Epidermal melanocyte (primary cell): ENCODE measurements around the gene CACNA1S.

Experiments
- DNase-seq: peaks from one replicate; pipeline ENCODE4 v3.0.0; 2011; ENCODE audit warnings: low spot score; ENCODE audit not compliant: insufficient read length

Gene CACNA1S

DNA sequence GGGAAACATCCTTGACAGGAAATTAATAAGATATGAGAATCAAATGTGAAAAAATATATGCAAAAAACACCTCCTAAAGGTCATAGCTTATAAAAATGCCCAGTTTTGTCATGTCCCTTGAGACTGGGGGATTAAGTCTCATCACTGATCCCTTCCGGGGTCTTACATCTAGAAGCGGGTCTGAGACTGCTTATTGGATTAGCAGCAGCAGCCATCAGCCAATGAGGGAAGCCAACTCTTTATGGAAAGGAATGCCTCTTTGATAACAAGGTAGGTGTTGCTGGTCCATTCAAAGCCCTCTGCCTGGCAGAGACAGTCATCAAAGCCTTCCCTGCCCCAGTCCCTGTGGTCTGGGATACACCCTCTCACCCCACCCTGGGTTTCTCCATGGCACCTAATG is 3.9 kb upstream of the CACNA1S start:
- no peak for DNase-seq

DNA sequence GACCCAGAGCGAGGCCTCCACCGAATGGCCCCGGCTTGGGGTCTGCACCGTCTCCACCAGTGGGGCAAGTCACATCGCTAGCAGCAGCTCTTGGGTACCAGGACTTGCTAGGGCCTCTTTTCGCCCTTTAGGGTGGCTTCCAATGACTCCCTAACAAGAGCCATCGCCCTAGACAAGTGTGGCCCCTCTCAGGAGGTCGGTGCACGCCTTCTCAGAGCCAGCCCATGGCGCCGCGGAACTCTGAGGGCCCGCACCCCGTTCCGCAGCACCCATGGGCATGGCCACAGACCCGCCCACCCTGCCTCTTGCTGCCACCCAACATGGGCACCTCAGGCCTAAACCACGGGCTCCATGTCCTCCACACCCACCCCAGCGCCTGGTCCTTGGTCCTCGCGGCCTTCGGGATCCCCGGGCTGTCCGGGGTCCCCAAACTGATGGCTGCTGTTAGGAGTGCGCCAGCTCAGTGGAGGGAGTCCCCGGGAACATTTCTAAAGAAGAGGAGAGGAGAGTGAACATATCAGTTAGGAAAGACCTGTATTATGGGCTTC is 3.2 kb upstream of the CACNA1S start:
- DNase-seq, result no peak

GRCh38 chr1:201114245-201115131 is 2.3 kb upstream of the CACNA1S start:
- peak; percentile 94 for DNase-seq

GRCh38 chr1:201113451-201114244 is 1.4 kb upstream of the CACNA1S start:
- DNase-seq, result no peak

DNA sequence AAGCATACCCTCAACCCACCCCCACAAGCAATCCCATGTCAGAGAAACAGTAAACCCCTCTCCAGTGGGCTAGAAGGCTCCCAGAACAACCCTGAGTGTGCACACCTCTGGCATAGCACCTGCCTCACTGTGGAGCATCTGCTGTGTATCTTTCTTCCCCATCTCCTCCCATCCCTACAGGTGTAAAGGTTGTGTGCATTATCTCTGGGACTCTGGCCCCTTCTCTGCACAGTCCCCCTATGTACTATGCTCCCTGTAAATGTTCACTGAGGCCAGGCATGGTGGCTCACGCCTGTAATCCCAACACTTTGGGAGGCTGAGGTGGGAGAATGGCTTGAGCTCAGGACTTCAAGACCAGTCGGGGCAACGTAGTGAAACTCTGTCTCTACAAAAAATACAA is 700 bp upstream of the CACNA1S start:
- no peak for DNase-seq

DNA sequence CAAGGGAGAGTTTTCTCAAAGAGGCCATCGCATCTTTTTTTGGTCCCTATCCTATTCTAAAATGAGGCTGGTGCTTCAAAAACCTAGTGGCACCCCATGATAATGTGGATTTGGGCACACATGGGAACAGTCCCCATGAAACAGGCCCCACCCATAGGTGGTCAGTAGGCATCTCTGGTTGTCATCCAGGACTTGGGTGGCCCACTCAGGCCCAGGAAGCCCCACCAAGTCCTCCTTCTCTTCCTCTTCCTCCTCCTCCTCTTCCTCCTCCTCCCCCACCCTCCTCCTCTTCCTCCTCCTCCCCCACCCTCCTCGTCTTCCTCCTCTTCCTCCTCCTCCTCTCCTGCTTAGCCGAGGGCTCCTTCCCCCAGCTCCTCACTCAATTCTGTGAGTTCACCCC is 554 bp downstream of the CACNA1S start:
- no peak for DNase-seq

GRCh38 chr1:201111156-201111555 is 1.1 kb downstream of the CACNA1S start:
- no peak for DNase-seq

DNA sequence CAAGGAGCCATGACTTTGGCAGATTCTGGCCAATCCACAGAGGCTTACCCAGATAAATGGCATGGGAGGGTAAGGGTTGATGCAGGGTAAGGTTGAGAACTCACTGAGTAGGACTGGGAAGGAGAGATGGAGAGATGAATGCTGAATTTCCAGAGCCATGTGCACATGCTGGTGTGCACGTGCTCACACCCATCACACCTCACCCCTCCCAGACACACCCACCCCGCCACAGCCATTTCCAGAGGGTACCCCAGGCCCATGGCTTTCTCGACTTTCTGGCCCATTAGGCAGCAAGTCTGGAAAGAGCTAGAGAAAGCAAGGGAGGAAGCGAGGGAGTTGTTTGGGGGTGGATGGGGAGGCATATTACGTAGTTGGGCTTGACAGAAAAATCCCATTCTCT is 1.6 kb downstream of the CACNA1S start:
- DNase-seq, result no peak

DNA sequence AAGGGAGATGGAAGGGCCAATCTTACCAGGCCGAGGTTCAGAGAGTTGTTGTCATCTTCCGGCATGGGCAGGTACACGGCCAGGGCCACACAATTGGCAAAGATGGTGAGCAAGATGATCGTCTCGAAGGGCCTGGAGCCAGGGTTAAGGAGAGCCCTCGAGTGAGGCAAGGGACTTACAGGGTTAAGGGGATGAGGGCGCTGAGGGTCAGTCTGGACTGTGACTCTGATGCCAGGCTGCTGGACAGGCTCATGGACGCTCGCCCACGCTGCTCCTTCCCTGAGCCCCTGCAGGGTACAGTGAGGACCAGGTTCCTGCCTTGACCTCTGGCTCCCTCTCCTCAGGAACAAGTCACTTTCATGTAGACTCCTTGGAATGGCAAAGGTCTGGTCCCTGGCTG is 2.1 kb downstream of the CACNA1S start:
- no peak for DNase-seq

DNA sequence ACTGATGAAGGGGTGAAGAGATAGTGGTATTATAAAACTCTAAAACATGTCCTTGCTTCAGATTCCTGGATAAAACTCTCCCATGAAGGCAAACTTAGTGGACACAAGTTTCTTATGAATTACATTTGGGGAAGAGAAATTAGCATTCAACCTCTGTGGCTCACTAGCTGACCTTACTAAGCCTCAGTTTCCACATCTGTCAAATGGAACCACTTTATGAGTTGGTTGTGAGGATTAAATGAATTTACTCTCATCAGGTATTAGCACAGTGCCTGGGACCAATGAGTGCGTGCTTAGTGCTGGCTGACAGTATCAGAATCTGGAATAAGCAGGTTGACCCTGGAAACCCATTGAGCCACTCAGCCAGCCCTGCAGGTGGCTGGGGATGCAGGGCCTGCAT is 2.6 kb downstream of the CACNA1S start:
- no peak for DNase-seq

- no peak for DNase-seq
Measured at GRCh38 chr1:201108614-201109013, 3.6 kb downstream of the CACNA1S start.

- no peak for DNase-seq
Measured at GRCh38 chr1:201105688-201106087, 6.5 kb downstream of the CACNA1S start.

GRCh38 chr1:201104141-201104540 is 8.1 kb downstream of the CACNA1S start:
- DNase-seq, result no peak

DNA sequence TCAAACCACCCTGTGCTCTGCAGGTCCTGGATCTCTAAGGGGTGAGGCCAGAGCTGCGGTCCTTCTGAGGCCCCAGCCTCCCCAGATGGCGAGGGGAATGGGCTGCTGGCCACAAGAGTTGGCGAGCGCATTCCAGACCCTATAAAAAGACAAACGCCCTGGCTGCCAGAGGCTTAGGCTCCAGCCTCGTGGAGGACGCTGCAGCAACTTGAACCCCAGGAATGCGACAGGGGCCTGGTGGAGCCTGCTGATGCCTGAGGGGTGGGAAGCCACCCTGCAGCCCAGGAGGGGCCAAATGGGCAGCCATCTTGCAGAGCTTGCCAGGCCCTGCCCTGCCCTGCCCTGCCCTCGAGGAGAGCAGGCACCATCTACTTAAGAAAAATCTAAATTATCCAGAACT is 8.6 kb downstream of the CACNA1S start:
- no peak for DNase-seq

DNA sequence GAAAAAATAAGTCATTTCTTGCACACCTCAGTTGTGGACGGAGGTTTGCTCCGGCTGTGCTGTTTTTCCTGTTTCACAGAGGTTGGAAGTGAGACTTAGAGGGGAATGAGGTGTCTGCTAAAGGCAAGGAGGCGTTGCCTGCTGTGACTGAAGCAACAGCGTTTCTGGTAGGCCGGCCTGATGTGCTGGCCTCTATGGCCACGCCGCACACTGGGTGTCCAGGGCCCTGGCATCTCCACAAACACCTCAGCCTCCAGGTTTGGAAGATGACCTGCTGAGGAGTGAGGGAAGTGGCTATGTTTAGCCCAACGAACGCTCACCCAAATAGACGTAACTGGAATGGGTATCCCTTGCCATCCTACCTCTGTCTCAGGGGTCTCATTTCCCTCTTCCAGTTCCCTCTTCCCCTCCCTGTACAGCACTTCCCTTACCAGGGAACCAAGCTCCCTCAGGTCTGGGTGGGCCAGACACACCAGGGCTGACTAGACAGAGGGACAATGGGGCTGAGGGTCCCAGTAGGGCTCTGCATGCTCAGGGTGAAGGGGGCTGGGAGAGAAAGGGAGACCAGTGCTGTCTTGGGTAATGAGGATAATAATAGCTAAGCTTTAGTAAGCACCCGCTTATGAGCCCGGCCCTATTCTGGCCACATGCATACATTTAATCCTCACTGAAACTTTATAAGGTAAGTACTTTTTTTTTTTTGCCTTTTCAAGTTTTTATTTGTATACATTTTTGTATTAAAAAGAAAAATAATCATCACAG is 11.9 kb downstream of the CACNA1S start:
- DNase-seq, result no peak

GRCh38 chr1:201098992-201099677 is 13.1 kb downstream of the CACNA1S start:
- no peak for DNase-seq

DNA sequence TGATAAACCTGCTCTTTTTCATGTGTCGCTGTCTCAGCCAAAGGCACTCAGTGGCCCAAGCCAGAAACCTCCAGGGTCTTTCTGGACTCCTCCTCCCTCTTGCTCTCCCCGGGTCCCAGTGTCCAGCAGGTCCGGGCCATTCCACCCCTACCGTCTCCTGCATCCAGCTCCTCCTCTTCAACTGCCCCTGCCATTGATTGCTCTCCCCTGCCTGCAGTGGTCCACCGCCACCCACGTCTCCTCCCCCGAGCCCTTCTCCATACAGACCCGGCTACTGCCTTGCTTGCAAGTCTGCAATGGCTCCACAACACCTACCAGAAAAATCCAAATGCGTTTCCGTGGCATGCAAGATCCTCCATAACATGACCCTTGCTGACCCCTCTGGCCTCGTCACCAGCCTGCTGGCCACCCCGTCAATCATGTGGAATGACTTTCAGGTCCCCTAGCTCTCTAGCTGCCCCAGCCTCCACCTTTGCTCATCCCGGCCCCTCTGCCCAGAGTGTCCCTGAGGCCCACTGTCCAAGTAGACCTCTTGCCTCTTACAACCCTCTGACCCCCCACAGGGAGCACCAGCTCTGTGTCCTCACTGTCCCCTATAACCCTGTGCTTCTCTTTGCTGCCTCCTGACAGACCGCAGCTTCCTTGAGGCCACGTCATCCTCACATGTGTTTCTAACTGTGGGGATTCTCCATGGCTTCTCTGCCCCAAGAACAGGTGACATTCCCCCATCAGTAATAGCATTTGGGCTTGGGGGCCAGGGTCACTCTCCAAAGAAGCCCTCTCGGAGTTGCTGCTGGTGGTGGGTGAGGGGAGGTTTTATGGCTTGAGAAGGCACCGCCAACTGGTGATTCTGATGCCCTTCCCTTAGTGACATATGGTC is 15.0 kb downstream of the CACNA1S start:
- DNase-seq, result no peak

- no peak for DNase-seq
Measured at GRCh38 chr1:201096041-201096461, 16.2 kb downstream of the CACNA1S start.

DNA sequence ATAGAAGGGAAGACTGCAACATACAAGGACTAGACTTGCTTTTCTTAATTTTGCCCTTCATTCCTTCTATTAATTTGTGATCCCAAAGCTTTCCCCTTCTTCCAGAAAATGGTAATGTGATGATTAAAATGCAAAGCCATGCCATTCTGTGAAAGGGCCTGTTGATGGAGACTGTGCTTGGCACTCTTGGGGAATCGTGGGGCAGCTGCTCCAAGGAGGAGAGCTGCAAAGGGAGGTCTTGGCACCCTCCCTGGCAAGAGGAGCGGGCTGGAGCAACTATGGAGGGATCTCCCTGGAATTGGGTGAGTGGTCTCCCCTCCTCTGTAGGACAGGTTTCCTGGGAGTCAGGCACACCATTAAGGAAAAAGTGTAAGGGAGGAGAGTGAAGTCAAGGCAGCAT is 16.6 kb downstream of the CACNA1S start:
- DNase-seq, result no peak

GRCh38 chr1:201094832-201095231 is 17.4 kb downstream of the CACNA1S start:
- DNase-seq, result no peak
